ENCODE results near the gene EBF3. TPM values are rescaled to one million over a fixed set of nuclear protein-coding genes. Genes with fewer than 3 reads are reported as not detected.

EBF3 gene
- total RNA-seq, 2 experiments from 2014 or later = not detected

- H3K9me3 Mint-ChIP-seq = no peaks in the 10 kb centered on the region
- no peaks in the 10 kb centered on the region for H3K4me1 ChIP-seq (ENCODE audit: insufficient read depth, low read length)
- H3K4me3 Mint-ChIP-seq = no peak overlapping the region
- no peaks in the 10 kb centered on the region for H3K27me3 ChIP-seq (ENCODE audit: control insufficient read depth in 1 of 2, insufficient read depth in 2 of 2, low read length in 2 of 2)
- H3K27me3 Mint-ChIP-seq = no peaks in the 10 kb centered on the region
- peaks cover 0 to under 1% of the 10 kb centered on the region in 2 experiments for H3K9me3 ChIP-seq (ENCODE audit: control insufficient read depth in 1 of 2, insufficient read depth in 1 of 2, low read length in 2 of 2)
- no peaks in the 10 kb centered on the region for H3K36me3 Mint-ChIP-seq (ENCODE audit: low read depth)
- no peak overlapping the region for H3K27ac ChIP-seq (ENCODE audit: low read depth in 1 of 2, low read length in 2 of 2)
- H3K36me3 ChIP-seq (ENCODE audit: insufficient read depth, low read length) = no peaks in the 10 kb centered on the region
- H3K27ac Mint-ChIP-seq = no peak overlapping the region
- CTCF ChIA-PET = no interaction called here
- ATAC-seq (ENCODE audit: poor library complexity) (no peak), DNase-seq (no peak)
- no peaks in the 10 kb centered on the region for H3K4me1 Mint-ChIP-seq (ENCODE audit: low read depth)
- TF ChIP-seq CTCF (IDR thresholded peaks at IDR 0.05) = no peak
- intact Hi-C loops (cut with DNase I, micrococcal nuclease) = no loop called here
- POLR2A ChIA-PET = no interaction called here
- H3K4me3 ChIP-seq (ENCODE audit: low read length) = no peak overlapping the region
Observed at GRCh38 chr10:129832573-129833467, 131.3 kb downstream of the EBF3 start.

- Mint-ChIP-seq H3K36me3 (ENCODE audit: low read depth) (no peaks in the 10 kb centered on the region), H3K4me1 (ENCODE audit: low read depth) (no peaks in the 10 kb centered on the region), H3K27ac (no peak overlapping the region), H3K4me3 (no peak overlapping the region), H3K27me3 (no peaks in the 10 kb centered on the region), H3K9me3 (no peaks in the 10 kb centered on the region)
- intact Hi-C loops (cut with DNase I, micrococcal nuclease) = no loop called here
- CTCF ChIA-PET = no interaction called here
- H3K4me1 ChIP-seq (ENCODE audit: insufficient read depth, low read length) = no peaks in the 10 kb centered on the region
- no peaks in the 10 kb centered on the region for H3K27me3 ChIP-seq (ENCODE audit: control insufficient read depth in 1 of 2, insufficient read depth in 2 of 2, low read length in 2 of 2)
- no peak for DNase-seq
- no peaks in the 10 kb centered on the region for H3K9me3 ChIP-seq (ENCODE audit: control insufficient read depth in 1 of 2, insufficient read depth in 1 of 2, low read length in 2 of 2)
- no peak overlapping the region for H3K4me3 ChIP-seq (ENCODE audit: low read length)
- H3K27ac ChIP-seq (ENCODE audit: low read depth in 1 of 2, low read length in 2 of 2) = no peak overlapping the region
- TF ChIP-seq CTCF (IDR thresholded peaks at IDR 0.05) = no peak
- no peak for ATAC-seq (ENCODE audit: poor library complexity)
- POLR2A ChIA-PET = no interaction called here
- H3K36me3 ChIP-seq (ENCODE audit: insufficient read depth, low read length) = no peaks in the 10 kb centered on the region
Observed at GRCh38 chr10:129831150-129831549, 132.9 kb downstream of the EBF3 start.

- no peak overlapping the region for H3K27ac ChIP-seq (ENCODE audit: low read depth in 1 of 2, low read length in 2 of 2)
- CTCF ChIA-PET = no interaction called here
- no peaks in the 10 kb centered on the region for H3K9me3 ChIP-seq (ENCODE audit: control insufficient read depth in 1 of 2, insufficient read depth in 1 of 2, low read length in 2 of 2)
- TF ChIP-seq CTCF (IDR thresholded peaks at IDR 0.05) = no peak
- H3K4me1 Mint-ChIP-seq (ENCODE audit: low read depth) = no peaks in the 10 kb centered on the region
- POLR2A ChIA-PET = no interaction called here
- ATAC-seq (ENCODE audit: poor library complexity) = no peak
- no peak for DNase-seq
- H3K27ac Mint-ChIP-seq = no peak overlapping the region
- H3K27me3 ChIP-seq (ENCODE audit: control insufficient read depth in 1 of 2, insufficient read depth in 2 of 2, low read length in 2 of 2) = no peaks in the 10 kb centered on the region
- no peaks in the 10 kb centered on the region for H3K27me3 Mint-ChIP-seq
- H3K9me3 Mint-ChIP-seq = no peaks in the 10 kb centered on the region
- no peak overlapping the region for H3K4me3 Mint-ChIP-seq
- H3K36me3 ChIP-seq (ENCODE audit: insufficient read depth, low read length) = no peaks in the 10 kb centered on the region
- no peaks in the 10 kb centered on the region for H3K36me3 Mint-ChIP-seq (ENCODE audit: low read depth)
- no peaks in the 10 kb centered on the region for H3K4me1 ChIP-seq (ENCODE audit: insufficient read depth, low read length)
- H3K4me3 ChIP-seq (ENCODE audit: low read length) = no peak overlapping the region
- intact Hi-C loops (cut with DNase I, micrococcal nuclease) = no loop called here
Observed at GRCh38 chr10:129825826-129826225, 138.2 kb downstream of the EBF3 start.
